ENCODE results near the gene SMIM38. TPM values are rescaled to one million over a fixed set of nuclear protein-coding genes. Genes with fewer than 3 reads are reported as not detected.

The SMIM38 gene
- total RNA-seq (2014; rRNA removed; shearing (Covaris generic)), result not detected in 2 replicates

- DNase-seq (ENCODE audit: low spot score), result no peak
These were observed at the start of gene SMIM38 for GRCh38 chr11:69155302-69156234. Gene SMIM38 (plus strand): TSS chr11:69155935. CDS start chr11:69157847, 1,912 bp downstream.

GRCh38 chr11:69106031-69106811, 49.5 kb upstream of the SMIM38 start:
- no peak for DNase-seq (ENCODE audit: low spot score)

GRCh38 chr11:69107413-69107812, 48.3 kb upstream of the SMIM38 start:
- no peak for DNase-seq (ENCODE audit: low spot score)

GRCh38 chr11:69108030-69108429, 47.7 kb upstream of the SMIM38 start:
- no peak for DNase-seq (ENCODE audit: low spot score)

GRCh38 chr11:69108559-69108958, 47.2 kb upstream of the SMIM38 start:
- no peak for DNase-seq (ENCODE audit: low spot score)

GRCh38 chr11:69109101-69109500, 46.6 kb upstream of the SMIM38 start:
- DNase-seq (ENCODE audit: low spot score), result no peak

- DNase-seq (ENCODE audit: low spot score), result no peak
These were observed 45.3 kb upstream of the SMIM38 start for GRCh38 chr11:69110451-69110850.

- no peak for DNase-seq (ENCODE audit: low spot score)
These were observed 43.9 kb upstream of the SMIM38 start for GRCh38 chr11:69111624-69112542.

- no peak for DNase-seq (ENCODE audit: low spot score)
These were observed 42.5 kb upstream of the SMIM38 start for GRCh38 chr11:69113226-69113625.

- no peak for DNase-seq (ENCODE audit: low spot score)
These were observed 41.9 kb upstream of the SMIM38 start for GRCh38 chr11:69113646-69114340.

- no peak for DNase-seq (ENCODE audit: low spot score)
These were observed 41.4 kb upstream of the SMIM38 start for GRCh38 chr11:69114362-69114761.

- DNase-seq (ENCODE audit: low spot score), result no peak
These were observed 40.8 kb upstream of the SMIM38 start for GRCh38 chr11:69114811-69115523.

- no peak for DNase-seq (ENCODE audit: low spot score)
These were observed 39.9 kb upstream of the SMIM38 start for GRCh38 chr11:69115586-69116560.

GRCh38 chr11:69116671-69117070, 39.1 kb upstream of the SMIM38 start:
- DNase-seq (ENCODE audit: low spot score), result no peak

- no peak for DNase-seq (ENCODE audit: low spot score)
These were observed 36.5 kb upstream of the SMIM38 start for GRCh38 chr11:69119190-69119589.

- no peak for DNase-seq (ENCODE audit: low spot score)
These were observed 35.4 kb upstream of the SMIM38 start for GRCh38 chr11:69120096-69120875.

- no peak for DNase-seq (ENCODE audit: low spot score)
These were observed 34.7 kb upstream of the SMIM38 start for GRCh38 chr11:69121021-69121420.

- DNase-seq (ENCODE audit: low spot score), result no peak
These were observed 34.0 kb upstream of the SMIM38 start for GRCh38 chr11:69121621-69122325.
